Keratinocyte (primary cell): Measurements from ENCODE around the gene SCAF8. TPM values are rescaled to one million over a fixed set of nuclear protein-coding genes. Genes with fewer than 3 reads are reported as not detected.

Source experiments
- DNase-seq: peaks from one replicate; pipeline ENCODE4 v3.0.0-alpha.2; 2011; ENCODE audit warnings: low read depth, missing footprints, low spot score
- FAIRE-seq: peaks from 2 replicates; lab custom pipeline; 2011; peaks lifted over from hg19 to GRCh38; lab: Jason Lieb, UNC
- H2AFZ ChIP-seq: 2 replicates; pipeline ENCODE4 v1.6.0; 2012; ENCODE audit warnings: low read length, control low read depth, inconsistent platforms; ENCODE audit not compliant: control insufficient read depth
- H3K27ac ChIP-seq: 2 replicates; pipeline ENCODE4 v1.5.1; 2011; ENCODE audit warnings: low read length; ENCODE audit not compliant: control insufficient read depth, insufficient read depth
- H3K27me3 ChIP-seq: 3 replicates; pipeline ENCODE4 v1.6.0; 2011; ENCODE audit warnings: low read length; ENCODE audit not compliant: control insufficient read depth, insufficient read depth; ENCODE audit errors: extremely low read depth
- H3K36me3 ChIP-seq, 2 experiments: 2 replicates in 1 of 2; 3 replicates in 1 of 2; pipeline ENCODE4 v1.5.1; 2011; ENCODE audit warnings: low read length in 2 of 2, mild to moderate bottlenecking in 1 of 2; ENCODE audit not compliant: control insufficient read depth in 2 of 2, insufficient read depth in 2 of 2; ENCODE audit errors: extremely low read depth in 1 of 2
- H3K4me1 ChIP-seq: 3 replicates; pipeline ENCODE4 v1.5.1; 2011; ENCODE audit warnings: low read length; ENCODE audit not compliant: control insufficient read depth, insufficient read depth; ENCODE audit errors: extremely low read depth
- H3K4me2 ChIP-seq: 3 replicates; pipeline ENCODE4 v1.6.0; 2011; ENCODE audit warnings: low read depth, low read length; ENCODE audit not compliant: control insufficient read depth, insufficient read depth; ENCODE audit errors: extremely low read depth
- H3K4me3 ChIP-seq, 3 experiments: fragments of 200-600 bp in 1 of 3; sonication (generic) in 1 of 3; 2 replicates in 2 of 3; 3 replicates in 1 of 3; pipeline ENCODE4 v1.5.1; 2011 to 2016; ENCODE audit warnings: low read length in 3 of 3, mild to moderate bottlenecking in 3 of 3, control low read depth in 2 of 3, inconsistent platforms in 1 of 3, low read depth in 1 of 3, mixed read lengths in 1 of 3, mixed run types in 1 of 3, moderate library complexity in 1 of 3; ENCODE audit not compliant: control insufficient read depth in 2 of 3, insufficient read depth in 2 of 3; ENCODE audit errors: extremely low read depth in 1 of 3
- H3K79me2 ChIP-seq: 2 replicates; pipeline ENCODE4 v1.6.0; 2012; ENCODE audit warnings: low read length; ENCODE audit not compliant: control insufficient read depth, insufficient read depth
- H3K9ac ChIP-seq: 3 replicates; pipeline ENCODE4 v1.6.0; 2011; ENCODE audit warnings: low read length; ENCODE audit not compliant: control insufficient read depth, insufficient read depth; ENCODE audit errors: extremely low read depth
- H3K9me1 ChIP-seq: 3 replicates; pipeline ENCODE4 v1.6.0; 2011; ENCODE audit warnings: low read length; ENCODE audit not compliant: control insufficient read depth, insufficient read depth; ENCODE audit errors: extremely low read depth
- H3K9me3 ChIP-seq: 2 replicates; pipeline ENCODE4 v1.5.1; 2012; ENCODE audit warnings: low read depth, low read length; ENCODE audit not compliant: control insufficient read depth
- H4K20me1 ChIP-seq: 3 replicates; pipeline ENCODE4 v1.6.0; 2011; ENCODE audit warnings: low read length; ENCODE audit not compliant: control insufficient read depth, insufficient read depth; ENCODE audit errors: extremely low read depth
- EZH2 ChIP-seq: IDR thresholded peaks from one replicate; pipeline ENCODE4 v1.6.1; 2012; ENCODE audit warnings: inconsistent platforms, mild to moderate bottlenecking, low read length, moderate library complexity
- dilution Hi-C: fragments of 300-500 bp; cut with MboI; formaldehyde crosslinking; loops from one replicate; pipeline ENCODE4 v1.7.0; 2020; ENCODE audit warnings: low sequenced_read_pairs; ENCODE audit not compliant: extremely low pct_ligation_motif_present
- polyA plus RNA-seq, 5 experiments: library from polyadenylated mRNA; depleted of rRNA in 3 of 5; stranded (reverse) in 3 of 5; stranded (forward) in 1 of 5; unstranded in 1 of 5; fragments of >200 nt; gene quantifications; 1 replicate in 1 of 5; 2 replicates in 3 of 5; 3 replicates in 1 of 5; pipeline versions ENCODE4 v1.2.1 to v1.2.3, GENCODE V29; 2011 to 2012; ENCODE audit warnings: missing spikeins in 2 of 5, low read depth in 1 of 5, low replicate concordance in 1 of 5
- TF ChIP-seq, protein P1 (sequence below), 3 experiments: IDR thresholded peaks in 1 of 3; conservative IDR thresholded peaks in 1 of 3; optimal IDR thresholded peaks in 1 of 3; 2 replicates in 2 of 3; 3 replicates in 1 of 3; pipeline versions ENCODE3 to v1.5.1; 2011; ENCODE audit warnings: low read length in 3 of 3, mild to moderate bottlenecking in 3 of 3, moderate library complexity in 2 of 3, control low read depth in 1 of 3, inconsistent platforms in 1 of 3; ENCODE audit not compliant: insufficient read depth in 2 of 3; ENCODE audit errors: extremely low read depth in 1 of 3

The SCAF8 gene
- polyA plus RNA-seq, 1 donor (not counting 4 experiments of a cell fraction or from before 2014, with no cell fraction given) = 19.1 TPM

DNA sequence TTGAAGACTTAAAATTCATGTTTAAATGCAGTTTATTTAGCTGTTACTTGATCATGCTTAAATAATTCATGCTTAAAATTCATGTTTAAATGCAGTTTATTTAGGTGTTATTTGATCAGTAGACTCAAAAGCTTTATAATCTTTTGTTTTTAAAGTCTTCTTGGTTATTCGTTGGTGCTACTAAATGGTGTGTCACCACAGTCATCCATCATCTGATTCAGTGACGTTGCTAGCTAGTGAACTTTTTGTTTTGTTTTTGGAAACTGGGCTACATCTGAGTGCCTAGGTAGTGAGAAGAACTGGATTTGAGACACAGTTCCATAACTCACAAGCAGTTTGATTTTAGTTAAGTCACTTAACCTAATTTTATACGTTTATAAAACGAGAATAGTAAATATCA is 20.9 kb downstream of the SCAF8 start:
- Histone ChIP-seq H3K9ac (no peak overlapping the region), H3K79me2 (peaks cover 96% of the 10 kb centered on the region), H3K4me2 (peak overlapping the region; percentile 53), H3K27me3 (no peaks in the 10 kb centered on the region), H3K4me3 (peak overlapping the region in 1 of 3 experiments; percentile 21), H3K4me1 (peaks cover 36% of the 10 kb centered on the region), H2AFZ (no peak overlapping the region), H3K27ac (peak overlapping the region; percentile 75), H3K9me3 (no peaks in the 10 kb centered on the region), H4K20me1 (peaks cover 25% of the 10 kb centered on the region), H3K36me3 (no peaks in the 10 kb centered on the region), H3K9me1 (peaks cover 5% of the 10 kb centered on the region)
- dilution Hi-C loops = no loop called here
- no peak for TF ChIP-seq EZH2
- TF ChIP-seq, protein P1, sequence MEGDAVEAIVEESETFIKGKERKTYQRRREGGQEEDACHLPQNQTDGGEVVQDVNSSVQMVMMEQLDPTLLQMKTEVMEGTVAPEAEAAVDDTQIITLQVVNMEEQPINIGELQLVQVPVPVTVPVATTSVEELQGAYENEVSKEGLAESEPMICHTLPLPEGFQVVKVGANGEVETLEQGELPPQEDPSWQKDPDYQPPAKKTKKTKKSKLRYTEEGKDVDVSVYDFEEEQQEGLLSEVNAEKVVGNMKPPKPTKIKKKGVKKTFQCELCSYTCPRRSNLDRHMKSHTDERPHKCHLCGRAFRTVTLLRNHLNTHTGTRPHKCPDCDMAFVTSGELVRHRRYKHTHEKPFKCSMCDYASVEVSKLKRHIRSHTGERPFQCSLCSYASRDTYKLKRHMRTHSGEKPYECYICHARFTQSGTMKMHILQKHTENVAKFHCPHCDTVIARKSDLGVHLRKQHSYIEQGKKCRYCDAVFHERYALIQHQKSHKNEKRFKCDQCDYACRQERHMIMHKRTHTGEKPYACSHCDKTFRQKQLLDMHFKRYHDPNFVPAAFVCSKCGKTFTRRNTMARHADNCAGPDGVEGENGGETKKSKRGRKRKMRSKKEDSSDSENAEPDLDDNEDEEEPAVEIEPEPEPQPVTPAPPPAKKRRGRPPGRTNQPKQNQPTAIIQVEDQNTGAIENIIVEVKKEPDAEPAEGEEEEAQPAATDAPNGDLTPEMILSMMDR (optimal IDR thresholded peaks at IDR 0.05 in 1 of 3, IDR thresholded peaks at IDR 0.05 in 1 of 3, conservative IDR thresholded peaks at IDR 0.05 in 1 of 3; ENCODE audit: extremely low read depth in 1 of 3, insufficient read depth in 2 of 3, low read length in 3 of 3) = no peak
- peak; percentile 32 for FAIRE-seq
- no peak for DNase-seq

DNA sequence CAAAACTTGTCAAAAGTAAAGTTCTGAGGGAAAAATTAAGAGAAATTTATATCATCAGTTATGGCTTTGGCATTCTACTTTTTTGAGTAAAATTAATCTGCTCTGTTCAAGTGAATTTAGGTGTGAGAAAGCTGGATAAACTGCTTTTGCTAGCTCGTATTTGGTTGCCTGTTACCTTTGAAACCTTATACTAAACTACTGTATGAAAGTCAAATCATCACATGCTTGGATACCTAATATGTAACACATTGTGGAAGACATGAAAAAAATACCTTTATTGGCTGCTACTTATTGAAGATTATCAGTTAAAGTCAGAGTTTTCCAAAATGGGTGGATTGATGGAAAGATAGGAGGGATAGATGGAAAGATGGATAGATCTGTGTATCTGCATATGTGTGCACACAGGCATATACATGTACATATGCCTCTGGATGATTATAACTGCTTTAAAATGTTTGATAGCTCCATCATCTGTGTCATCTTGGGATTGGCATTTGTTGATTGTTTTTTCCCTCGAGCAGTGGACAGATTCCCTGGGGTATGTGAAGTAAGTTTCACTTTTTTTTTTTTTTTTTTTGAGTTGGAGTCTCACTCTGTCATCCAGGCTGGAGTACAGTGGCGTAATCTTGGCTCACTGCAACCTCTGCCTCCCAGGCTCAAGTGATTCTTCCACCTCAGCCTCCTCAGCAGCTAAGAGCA is 24.3 kb downstream of the SCAF8 start:
- peaks cover 95% of the 10 kb centered on the region for H3K79me2 ChIP-seq
- peak overlapping the region; percentile 84 for H3K4me2 ChIP-seq
- DNase-seq = no peak
- no peaks in the 10 kb centered on the region for H3K36me3 ChIP-seq
- dilution Hi-C loops = no loop called here
- peak overlapping the region; percentile 80 for H3K27ac ChIP-seq
- H4K20me1 ChIP-seq = peaks cover 31% of the 10 kb centered on the region
- H3K27me3 ChIP-seq = no peaks in the 10 kb centered on the region
- no peaks in the 10 kb centered on the region for H3K9me3 ChIP-seq
- TF ChIP-seq, protein P1 (optimal IDR thresholded peaks at IDR 0.05 in 1 of 3, IDR thresholded peaks at IDR 0.05 in 1 of 3, conservative IDR thresholded peaks at IDR 0.05 in 1 of 3; ENCODE audit: extremely low read depth in 1 of 3, insufficient read depth in 2 of 3, low read length in 3 of 3) = no peak
- no peak for TF ChIP-seq EZH2
- no peak for FAIRE-seq
- peak overlapping the region; percentile 50 for H3K9ac ChIP-seq
- H3K9me1 ChIP-seq = peaks cover 5% of the 10 kb centered on the region
- H3K4me3 ChIP-seq = peak overlapping the region in 1 of 3 experiments; percentile 46
- H2AFZ ChIP-seq = no peak overlapping the region
- peaks cover 36% of the 10 kb centered on the region for H3K4me1 ChIP-seq
